ENCODE results near the gene ERICH6B. TPM values are rescaled to one million over a fixed set of nuclear protein-coding genes. Genes with fewer than 3 reads are reported as not detected.

ERICH6B gene
- total RNA-seq, 5 donors from 2014 or later (not counting 1 experiment from before 2014, with no cell fraction given) = not detected

- CTCF ChIA-PET = no interaction called here
- POLR2A ChIA-PET = interaction anchor here in 1 of 2 donors (0.7 kb wide), 1 partner anchor 1117 kb away, joined by 8 read pairs; no protein-coding TSS in a partner anchor
- ATAC-seq (replicated peaks in 1 of 4) = no peak
Measured at GRCh38 chr13:45595965-45596364, 19.6 kb downstream of the ERICH6B start.

GRCh38 chr13:45594764-45595163, 20.8 kb downstream of the ERICH6B start:
- Mint-ChIP-seq H3K27ac (no peak overlapping the region), H3K4me1 (no peaks in the 10 kb centered on the region), H3K4me3 (no peak overlapping the region), H3K27me3 (peaks cover 18 to 21% of the 10 kb centered on the region in 2 donors), H3K36me3 (no peaks in the 10 kb centered on the region), H3K9me3 (no peaks in the 10 kb centered on the region)
- no peaks in the 10 kb centered on the region for H3K9me3 ChIP-seq
- H3K4me3 ChIP-seq (ENCODE audit: control insufficient read depth in 1 of 2, extremely low read depth in 1 of 2, low read length in 1 of 2) = no peak overlapping the region
- ATAC-seq (replicated peaks in 1 of 4) (no peak), DNase-seq (no peak)
- 33% methylated on average over 1 of the region's 3 CpGs for WGBS (ENCODE audit: insufficient coverage)
- no peaks in the 10 kb centered on the region for H3K4me1 ChIP-seq (ENCODE audit: control insufficient read depth in 1 of 2, extremely low read depth in 1 of 2, insufficient read depth in 2 of 2, low read length in 2 of 2)
- H3K27ac ChIP-seq (ENCODE audit: low read length) = no peak overlapping the region
- peaks cover 0 to 5% of the 10 kb centered on the region in 2 experiments for H3K27me3 ChIP-seq (replicated peaks in 1 of 2; ENCODE audit: control insufficient read depth in 2 of 2, extremely low read depth in 1 of 2, insufficient read depth in 2 of 2, low read length in 1 of 2)
- POLR2A ChIA-PET = interaction anchor here in 1 of 2 donors (0.6 kb wide), 1 partner anchor 1859 kb away, joined by 3 read pairs; no protein-coding TSS in a partner anchor
- H3K36me3 ChIP-seq (ENCODE audit: control insufficient read depth in 2 of 2, extremely low read depth in 1 of 2, insufficient read depth in 1 of 2, low read length in 1 of 2) = no peaks in the 10 kb centered on the region
- CTCF ChIA-PET = no interaction called here

More at GRCh38 chr13:45595965-45596364, 19.6 kb downstream of the ERICH6B start:
- H3K4me1 ChIP-seq (ENCODE audit: control insufficient read depth in 1 of 2, extremely low read depth in 1 of 2, insufficient read depth in 2 of 2, low read length in 2 of 2) = no peaks in the 10 kb centered on the region
- H3K27me3 Mint-ChIP-seq = peaks cover 18 to 22% of the 10 kb centered on the region in 2 donors
- no peak overlapping the region for H3K4me3 Mint-ChIP-seq
- H3K27ac Mint-ChIP-seq = no peak overlapping the region
- DNase-seq = no peak
- no peak overlapping the region for H3K4me3 ChIP-seq (ENCODE audit: control insufficient read depth in 1 of 2, extremely low read depth in 1 of 2, low read length in 1 of 2)
- no peaks in the 10 kb centered on the region for H3K36me3 ChIP-seq (ENCODE audit: control insufficient read depth in 2 of 2, extremely low read depth in 1 of 2, insufficient read depth in 1 of 2, low read length in 1 of 2)
- no peak overlapping the region for H3K27ac ChIP-seq (ENCODE audit: low read length)
- H3K27me3 ChIP-seq (replicated peaks in 1 of 2; ENCODE audit: control insufficient read depth in 2 of 2, extremely low read depth in 1 of 2, insufficient read depth in 2 of 2, low read length in 1 of 2) = peaks cover 0 to 5% of the 10 kb centered on the region in 2 experiments
- H3K36me3 Mint-ChIP-seq = no peaks in the 10 kb centered on the region
- no peaks in the 10 kb centered on the region for H3K4me1 Mint-ChIP-seq
- H3K9me3 Mint-ChIP-seq = no peaks in the 10 kb centered on the region
- no peaks in the 10 kb centered on the region for H3K9me3 ChIP-seq
- WGBS (ENCODE audit: insufficient coverage) = 83% methylated on average over 1 of the region's 2 CpGs

GRCh38 chr13:45594227-45594626, 21.3 kb downstream of the ERICH6B start:
- Histone ChIP-seq H3K27me3 (replicated peaks in 1 of 2; ENCODE audit: control insufficient read depth in 2 of 2, extremely low read depth in 1 of 2, insufficient read depth in 2 of 2, low read length in 1 of 2) (peaks cover 0 to 8% of the 10 kb centered on the region in 2 experiments), H3K4me1 (ENCODE audit: control insufficient read depth in 1 of 2, extremely low read depth in 1 of 2, insufficient read depth in 2 of 2, low read length in 2 of 2) (no peaks in the 10 kb centered on the region), H3K4me3 (ENCODE audit: control insufficient read depth in 1 of 2, extremely low read depth in 1 of 2, low read length in 1 of 2) (no peak overlapping the region), H3K27ac (ENCODE audit: low read length) (no peak overlapping the region), H3K9me3 (no peaks in the 10 kb centered on the region), H3K36me3 (ENCODE audit: control insufficient read depth in 2 of 2, extremely low read depth in 1 of 2, insufficient read depth in 1 of 2, low read length in 1 of 2) (no peaks in the 10 kb centered on the region)
- Mint-ChIP-seq H3K4me3 (no peak overlapping the region), H3K27me3 (peaks cover 18 to 21% of the 10 kb centered on the region in 2 donors), H3K4me1 (no peaks in the 10 kb centered on the region), H3K9me3 (no peaks in the 10 kb centered on the region), H3K36me3 (no peaks in the 10 kb centered on the region), H3K27ac (no peak overlapping the region)
- DNase-seq (no peak), ATAC-seq (replicated peaks in 1 of 4) (no peak)
- ChIA-PET POLR2A (no interaction called here), CTCF (no interaction called here)
- 67% methylated on average over 1 of the region's 2 CpGs for WGBS (ENCODE audit: insufficient coverage)

- peaks cover 13 to 15% of the 10 kb centered on the region in 2 donors for H3K27me3 Mint-ChIP-seq
- 38% methylated on average over 1 of the region's 2 CpGs for WGBS (ENCODE audit: insufficient coverage)
- H3K4me3 ChIP-seq (ENCODE audit: control insufficient read depth in 1 of 2, extremely low read depth in 1 of 2, low read length in 1 of 2) = no peak overlapping the region
- H3K36me3 Mint-ChIP-seq = no peaks in the 10 kb centered on the region
- no peaks in the 10 kb centered on the region for H3K4me1 Mint-ChIP-seq
- no peak overlapping the region for H3K27ac ChIP-seq (ENCODE audit: low read length)
- DNase-seq (no peak), ATAC-seq (replicated peaks in 1 of 4) (no peak)
- H3K27ac Mint-ChIP-seq = no peak overlapping the region
- H3K36me3 ChIP-seq (ENCODE audit: control insufficient read depth in 2 of 2, extremely low read depth in 1 of 2, insufficient read depth in 1 of 2, low read length in 1 of 2) = no peaks in the 10 kb centered on the region
- no peaks in the 10 kb centered on the region for H3K4me1 ChIP-seq (ENCODE audit: control insufficient read depth in 1 of 2, extremely low read depth in 1 of 2, insufficient read depth in 2 of 2, low read length in 2 of 2)
- H3K27me3 ChIP-seq (replicated peaks in 1 of 2; ENCODE audit: control insufficient read depth in 2 of 2, extremely low read depth in 1 of 2, insufficient read depth in 2 of 2, low read length in 1 of 2) = peaks cover 0 to 11% of the 10 kb centered on the region in 2 experiments
- no peak overlapping the region for H3K4me3 Mint-ChIP-seq
- POLR2A ChIA-PET = no interaction called here
- no peaks in the 10 kb centered on the region for H3K9me3 Mint-ChIP-seq
- H3K9me3 ChIP-seq = no peaks in the 10 kb centered on the region
- CTCF ChIA-PET = no interaction called here
Measured at GRCh38 chr13:45592758-45593157, 22.8 kb downstream of the ERICH6B start.

- CTCF ChIA-PET = no interaction called here
- H3K36me3 Mint-ChIP-seq = no peaks in the 10 kb centered on the region
- H3K4me1 ChIP-seq (ENCODE audit: control insufficient read depth in 1 of 2, extremely low read depth in 1 of 2, insufficient read depth in 2 of 2, low read length in 2 of 2) = no peaks in the 10 kb centered on the region
- POLR2A ChIA-PET = no interaction called here
- DNase-seq (no peak), ATAC-seq (replicated peaks in 1 of 4) (no peak)
- H3K27me3 ChIP-seq (replicated peaks in 1 of 2; ENCODE audit: control insufficient read depth in 2 of 2, extremely low read depth in 1 of 2, insufficient read depth in 2 of 2, low read length in 1 of 2) = peaks cover 0 to 18% of the 10 kb centered on the region in 2 experiments
- no peaks in the 10 kb centered on the region for H3K4me1 Mint-ChIP-seq
- no peak overlapping the region for H3K4me3 ChIP-seq (ENCODE audit: control insufficient read depth in 1 of 2, extremely low read depth in 1 of 2, low read length in 1 of 2)
- 93% methylated on average over 3 of the region's 4 CpGs for WGBS (ENCODE audit: insufficient coverage)
- H3K27me3 Mint-ChIP-seq = peaks cover 4 to 7% of the 10 kb centered on the region in 2 donors
- no peaks in the 10 kb centered on the region for H3K9me3 Mint-ChIP-seq
- H3K36me3 ChIP-seq (ENCODE audit: control insufficient read depth in 2 of 2, extremely low read depth in 1 of 2, insufficient read depth in 1 of 2, low read length in 1 of 2) = no peaks in the 10 kb centered on the region
- no peak overlapping the region for H3K27ac ChIP-seq (ENCODE audit: low read length)
- H3K4me3 Mint-ChIP-seq = no peak overlapping the region
- no peaks in the 10 kb centered on the region for H3K9me3 ChIP-seq
- no peak overlapping the region for H3K27ac Mint-ChIP-seq
Measured at GRCh38 chr13:45590066-45590465, 25.5 kb downstream of the ERICH6B start.

GRCh38 chr13:45587897-45588296, 27.6 kb downstream of the ERICH6B start:
- CTCF ChIA-PET = no interaction called here
- POLR2A ChIA-PET = no interaction called here
- Histone ChIP-seq H3K4me1 (ENCODE audit: control insufficient read depth in 1 of 2, extremely low read depth in 1 of 2, insufficient read depth in 2 of 2, low read length in 2 of 2) (no peaks in the 10 kb centered on the region), H3K27ac (ENCODE audit: low read length) (no peak overlapping the region), H3K9me3 (no peaks in the 10 kb centered on the region), H3K27me3 (replicated peaks in 1 of 2; ENCODE audit: control insufficient read depth in 2 of 2, extremely low read depth in 1 of 2, insufficient read depth in 2 of 2, low read length in 1 of 2) (peaks cover 0 to 24% of the 10 kb centered on the region in 2 experiments), H3K36me3 (ENCODE audit: control insufficient read depth in 2 of 2, extremely low read depth in 1 of 2, insufficient read depth in 1 of 2, low read length in 1 of 2) (no peaks in the 10 kb centered on the region), H3K4me3 (ENCODE audit: control insufficient read depth in 1 of 2, extremely low read depth in 1 of 2, low read length in 1 of 2) (no peak overlapping the region)
- peaks cover 4 to 10% of the 10 kb centered on the region in 2 donors for H3K27me3 Mint-ChIP-seq
- no peak overlapping the region for H3K4me3 Mint-ChIP-seq
- H3K36me3 Mint-ChIP-seq = no peaks in the 10 kb centered on the region
- no peak overlapping the region for H3K27ac Mint-ChIP-seq
- DNase-seq (no peak), ATAC-seq (replicated peaks in 1 of 4) (no peak)
- no peaks in the 10 kb centered on the region for H3K4me1 Mint-ChIP-seq
- no peaks in the 10 kb centered on the region for H3K9me3 Mint-ChIP-seq
- 100% methylated on average over 1 of the region's 1 CpG for WGBS (ENCODE audit: insufficient coverage)

- Mint-ChIP-seq H3K4me3 (no peak overlapping the region), H3K9me3 (no peaks in the 10 kb centered on the region), H3K27ac (no peak overlapping the region), H3K27me3 (peaks cover 4 to 10% of the 10 kb centered on the region in 2 donors), H3K36me3 (no peaks in the 10 kb centered on the region), H3K4me1 (no peaks in the 10 kb centered on the region)
- Histone ChIP-seq H3K4me3 (ENCODE audit: control insufficient read depth in 1 of 2, extremely low read depth in 1 of 2, low read length in 1 of 2) (no peak overlapping the region), H3K4me1 (ENCODE audit: control insufficient read depth in 1 of 2, extremely low read depth in 1 of 2, insufficient read depth in 2 of 2, low read length in 2 of 2) (no peaks in the 10 kb centered on the region), H3K36me3 (ENCODE audit: control insufficient read depth in 2 of 2, extremely low read depth in 1 of 2, insufficient read depth in 1 of 2, low read length in 1 of 2) (no peaks in the 10 kb centered on the region), H3K27me3 (replicated peaks in 1 of 2; ENCODE audit: control insufficient read depth in 2 of 2, extremely low read depth in 1 of 2, insufficient read depth in 2 of 2, low read length in 1 of 2) (peaks cover 0 to 28% of the 10 kb centered on the region in 2 experiments), H3K27ac (ENCODE audit: low read length) (no peak overlapping the region), H3K9me3 (no peaks in the 10 kb centered on the region)
- POLR2A ChIA-PET = no interaction called here
- ATAC-seq (replicated peaks in 1 of 4) (no peak), DNase-seq (no peak)
- 93% methylated on average over 4 of the region's 6 CpGs for WGBS (ENCODE audit: insufficient coverage)
- CTCF ChIA-PET = no interaction called here
Measured at GRCh38 chr13:45584816-45585215, 30.7 kb downstream of the ERICH6B start.
